NCI-H2171 (cell line): ENCODE data around the gene BOLA1.
"Not testable (repeated sequence)": the region's sequence is repeated elsewhere in the genome, so short reads cannot be mapped to it uniquely, and the experiment has no call there.

ENCODE experiments used
- DNase-seq: peaks from one replicate; lab custom pipeline; 2025; lab: John Stamatoyannopoulos, UW

The BOLA1 gene, protein sequence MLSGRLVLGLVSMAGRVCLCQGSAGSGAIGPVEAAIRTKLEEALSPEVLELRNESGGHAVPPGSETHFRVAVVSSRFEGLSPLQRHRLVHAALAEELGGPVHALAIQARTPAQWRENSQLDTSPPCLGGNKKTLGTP

DNA sequence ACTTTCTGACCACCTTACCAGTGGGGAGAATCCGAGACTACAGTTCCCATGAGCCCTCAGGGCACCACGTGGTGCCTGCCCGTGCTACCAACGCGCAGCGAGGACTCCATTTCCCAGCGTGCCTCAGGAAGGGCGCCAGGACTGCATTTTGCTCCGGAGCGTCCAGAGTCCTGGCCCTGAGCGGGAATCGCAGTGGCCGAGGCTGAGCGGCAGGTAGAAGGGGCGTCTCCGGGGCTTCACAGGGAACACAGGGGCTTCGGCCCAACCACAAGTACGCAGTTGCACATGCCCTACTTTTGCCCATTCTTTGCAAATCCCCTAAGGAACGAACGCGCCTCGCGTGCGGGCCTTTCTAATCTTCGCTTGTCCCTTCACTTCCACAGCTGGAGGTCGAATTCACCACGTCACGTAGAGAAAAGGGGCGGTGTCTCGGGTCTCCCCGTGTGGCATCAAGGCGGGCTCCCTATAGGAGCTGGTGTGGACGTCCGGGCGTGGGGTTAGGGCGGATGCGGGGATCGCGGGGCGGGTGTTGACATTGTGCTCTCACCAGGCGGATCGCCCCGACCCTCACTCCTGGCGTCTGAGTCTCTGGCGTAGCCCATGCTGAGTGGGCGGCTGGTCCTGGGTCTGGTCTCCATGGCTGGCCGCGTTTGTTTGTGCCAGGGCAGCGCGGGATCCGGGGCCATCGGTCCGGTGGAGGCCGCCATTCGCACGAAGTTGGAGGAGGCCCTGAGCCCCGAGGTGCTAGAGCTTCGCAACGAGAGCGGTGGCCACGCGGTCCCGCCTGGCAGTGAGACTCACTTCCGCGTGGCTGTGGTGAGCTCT is at the start of gene BOLA1:
BOLA1 (plus strand) TSS at position 109 of the 825 bp plus-strand sequence; CDS start at position 601, 492 bp downstream.
- peak; percentile 88 for DNase-seq

DNA sequence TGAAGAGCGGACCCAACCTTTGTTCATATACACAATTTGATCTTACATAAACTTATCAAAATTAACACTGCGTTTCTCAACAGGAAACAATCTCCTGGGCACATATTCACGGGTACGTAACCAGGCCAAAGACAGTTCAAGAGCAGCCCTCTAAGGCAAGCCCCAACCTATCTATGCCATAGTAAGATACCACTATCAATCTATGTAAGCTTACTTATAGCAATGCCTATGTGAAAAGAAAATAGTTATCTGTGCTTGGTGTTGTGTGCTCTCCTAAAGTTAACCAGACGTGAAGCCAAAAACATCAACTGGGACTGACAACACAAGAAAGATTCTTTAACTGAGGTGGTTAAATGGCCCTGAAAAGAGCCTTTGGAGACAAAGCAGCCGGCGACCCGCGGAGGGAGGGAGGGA is 49.4 kb upstream of the BOLA1 start:
- no peak for DNase-seq

DNA sequence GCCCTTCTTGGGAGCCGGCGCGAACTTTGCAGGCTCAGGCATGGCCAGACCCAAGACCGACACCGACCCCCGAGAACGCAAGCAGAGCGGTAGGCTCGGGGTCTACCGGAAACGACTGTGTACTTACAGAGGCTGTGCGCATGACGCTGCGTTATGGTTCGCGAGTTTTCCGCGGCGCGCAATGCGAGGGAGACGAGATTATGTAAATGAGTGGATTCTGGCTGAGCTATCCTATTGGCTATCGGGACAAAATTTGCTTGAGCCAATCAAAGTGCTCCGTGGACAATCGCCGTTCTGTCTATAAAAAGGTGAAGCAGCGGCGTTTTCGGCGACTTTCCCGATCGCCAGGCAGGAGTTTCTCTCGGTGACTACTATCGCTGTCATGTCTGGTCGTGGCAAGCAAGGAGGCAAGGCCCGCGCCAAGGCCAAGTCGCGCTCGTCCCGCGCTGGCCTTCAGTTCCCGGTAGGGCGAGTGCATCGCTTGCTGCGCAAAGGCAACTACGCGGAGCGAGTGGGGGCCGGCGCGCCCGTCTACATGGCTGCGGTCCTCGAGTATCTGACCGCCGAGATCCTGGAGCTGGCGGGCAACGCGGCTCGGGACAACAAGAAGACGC is 48.5 kb upstream of the BOLA1 start:
- not testable (repeated sequence) for DNase-seq

DNA sequence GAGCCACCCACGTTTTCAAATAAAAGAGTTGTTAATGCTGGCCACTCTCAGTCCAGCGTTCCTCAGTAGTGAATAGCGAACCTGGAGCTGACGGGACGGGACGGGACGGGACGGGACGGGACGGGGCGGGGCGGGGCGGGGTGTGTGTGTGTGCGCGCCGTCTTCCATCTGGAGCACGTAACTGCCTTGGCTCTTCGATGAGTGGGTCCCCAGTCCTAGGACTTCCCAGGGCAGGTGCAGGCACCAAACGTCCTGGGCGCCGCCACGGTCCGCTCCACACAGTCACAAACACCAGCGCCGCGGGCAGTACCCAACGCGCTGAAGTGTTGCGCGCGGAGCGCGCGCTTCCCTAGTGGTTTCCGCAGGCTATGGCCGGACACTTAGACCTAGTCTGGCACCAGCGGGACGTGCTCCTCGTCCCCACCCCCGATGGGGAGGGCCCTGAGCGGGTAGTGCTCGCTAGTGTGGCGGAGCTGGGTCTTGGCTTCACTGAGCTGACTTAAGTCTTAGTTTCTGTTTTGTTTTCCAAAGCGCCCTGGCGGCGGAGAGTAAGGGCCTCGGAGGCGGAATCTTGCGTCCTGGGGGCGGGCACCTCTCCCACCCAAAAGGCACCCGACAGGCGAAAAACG is 47.7 kb upstream of the BOLA1 start:
- DNase-seq, result not testable (repeated sequence)

DNA sequence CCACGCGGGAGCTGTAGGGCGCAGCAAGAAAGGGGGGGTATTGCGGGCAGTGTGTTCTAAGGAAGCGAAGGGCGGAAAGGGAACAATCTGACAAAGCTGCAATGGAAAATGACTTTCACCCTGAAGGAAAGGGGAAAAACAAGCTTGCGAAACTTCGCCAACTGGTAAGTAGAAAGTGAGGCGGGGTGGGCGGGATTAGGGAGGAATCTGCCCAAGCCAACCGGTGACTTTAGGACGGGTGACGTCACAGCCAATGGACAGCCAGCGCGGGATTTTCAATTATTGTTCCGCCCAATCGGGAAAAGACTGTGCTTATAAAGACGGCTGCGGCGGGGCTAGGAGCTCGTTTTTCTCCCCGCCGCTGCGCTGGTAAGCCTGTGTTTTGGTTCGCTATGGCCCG is 47.1 kb upstream of the BOLA1 start:
- DNase-seq, result not testable (repeated sequence)

DNA sequence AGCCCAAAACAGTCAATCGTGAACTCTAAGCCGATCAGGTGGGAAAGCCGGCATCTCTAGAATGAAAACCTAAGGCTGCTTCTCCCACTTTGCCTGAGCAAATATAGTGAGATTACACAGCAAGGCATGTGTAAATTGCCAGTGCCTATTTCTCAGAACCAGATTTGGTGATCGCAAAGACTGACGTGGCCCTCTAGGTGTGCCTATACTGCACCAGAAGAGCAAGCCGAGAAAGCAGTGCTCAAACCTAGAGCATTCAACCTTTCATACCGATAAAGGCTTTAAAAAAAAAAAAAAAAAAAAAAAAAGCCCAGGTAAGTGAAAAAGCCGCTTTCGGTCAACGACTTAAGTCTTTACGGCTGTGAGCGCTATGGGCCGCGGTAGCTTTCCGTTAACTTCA is 39.1 kb upstream of the BOLA1 start:
- DNase-seq, result not testable (repeated sequence)

DNA sequence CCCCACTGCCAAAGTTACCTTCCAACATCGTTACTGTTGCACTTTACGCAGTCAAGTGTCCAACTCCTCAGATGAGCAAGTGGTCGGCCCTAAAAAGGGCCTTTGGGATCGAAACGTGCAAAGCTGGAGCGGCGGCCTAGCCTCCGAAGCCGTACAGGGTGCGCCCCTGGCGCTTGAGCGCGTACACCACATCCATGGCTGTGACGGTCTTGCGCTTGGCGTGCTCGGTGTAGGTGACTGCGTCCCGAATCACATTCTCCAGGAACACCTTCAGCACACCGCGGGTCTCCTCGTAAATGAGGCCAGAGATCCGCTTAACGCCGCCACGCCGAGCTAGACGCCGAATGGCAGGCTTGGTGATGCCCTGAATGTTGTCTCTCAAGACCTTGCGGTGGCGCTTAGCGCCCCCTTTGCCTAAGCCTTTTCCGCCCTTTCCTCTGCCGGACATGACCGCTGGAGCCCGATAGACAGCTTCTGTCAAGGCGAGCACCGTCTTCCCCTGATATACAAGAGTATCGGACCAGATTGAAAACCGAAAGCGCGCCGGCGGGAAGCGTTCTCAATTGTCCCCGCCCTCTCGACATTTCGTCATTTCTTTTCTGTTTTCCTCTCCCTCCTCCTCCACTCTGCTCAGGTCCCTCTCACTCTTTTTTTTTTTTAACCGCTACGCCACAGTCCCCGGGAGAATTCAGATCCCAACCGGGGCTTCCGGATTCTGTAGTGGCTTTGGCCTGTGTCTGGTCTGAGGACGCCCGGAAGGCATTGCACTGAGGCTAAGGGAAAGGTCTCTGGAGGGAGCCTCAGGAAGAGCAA is 38.5 kb upstream of the BOLA1 start:
- DNase-seq, result not testable (repeated sequence)

DNA sequence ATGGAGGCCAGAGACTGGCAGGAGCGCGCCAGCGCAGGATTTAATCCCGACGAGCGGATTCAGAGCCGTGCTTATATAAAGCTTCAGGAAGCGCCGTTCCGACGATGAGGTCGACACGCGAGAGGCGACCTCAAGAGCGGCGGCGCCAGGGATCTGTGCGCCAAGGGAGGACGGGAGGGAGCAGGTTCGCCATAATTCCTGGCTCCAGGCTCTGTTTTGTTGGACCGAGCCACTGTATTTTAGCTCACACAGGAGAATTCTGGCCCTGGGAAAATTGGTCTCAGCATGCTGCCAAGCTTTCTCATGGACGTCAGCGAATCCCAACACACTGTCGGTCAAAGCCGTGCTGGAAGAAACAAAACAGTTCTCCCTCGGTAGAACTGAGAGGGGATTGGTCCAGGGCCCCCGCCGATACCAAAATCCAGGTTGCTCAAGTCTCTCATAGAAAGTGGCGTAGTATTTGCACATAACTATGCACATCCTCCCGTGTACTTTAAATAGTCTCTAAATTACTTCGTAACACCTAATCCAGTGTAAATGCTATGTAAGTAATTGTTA is 37.8 kb upstream of the BOLA1 start:
- not testable (repeated sequence) for DNase-seq

DNA sequence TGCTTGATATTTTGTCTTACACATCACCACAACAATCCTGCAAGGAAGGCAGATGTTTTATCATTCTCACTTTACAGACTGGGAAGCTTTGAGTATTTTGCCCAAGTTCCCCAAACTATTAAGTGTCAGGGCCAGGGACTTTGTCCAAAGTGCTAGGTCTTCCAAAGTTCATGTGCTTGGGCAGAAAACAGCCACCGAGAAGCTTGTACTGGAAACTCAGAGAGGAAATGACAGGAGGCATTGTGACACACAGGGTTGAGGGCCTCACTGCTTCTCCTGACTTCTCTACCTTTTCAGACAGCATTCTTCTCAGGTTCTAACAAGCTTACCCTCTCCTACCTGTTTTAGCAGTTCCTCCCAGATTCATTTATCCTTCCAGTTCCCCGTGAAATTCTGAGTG is 32.5 kb upstream of the BOLA1 start:
- DNase-seq, result not testable (repeated sequence)

DNA sequence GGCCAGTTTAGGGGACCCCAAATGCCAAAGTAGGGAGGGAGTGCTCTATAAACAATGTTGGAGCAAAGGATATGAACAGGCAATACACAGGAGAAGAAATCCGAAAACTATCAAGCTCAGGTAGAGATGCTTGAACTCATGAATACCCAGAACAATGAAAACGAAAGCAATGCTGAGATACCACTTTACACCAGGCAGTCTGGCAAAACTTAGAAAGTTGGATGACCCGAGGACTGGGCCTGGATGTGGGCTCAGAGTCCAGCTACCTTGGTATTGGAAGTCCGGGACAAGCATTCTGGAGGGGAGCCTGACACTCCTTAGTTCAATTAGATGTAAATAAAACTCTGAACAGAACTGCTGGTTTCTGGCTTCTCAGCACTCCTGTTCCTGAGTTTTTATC is 26.3 kb upstream of the BOLA1 start:
- DNase-seq, result not testable (repeated sequence)

DNA sequence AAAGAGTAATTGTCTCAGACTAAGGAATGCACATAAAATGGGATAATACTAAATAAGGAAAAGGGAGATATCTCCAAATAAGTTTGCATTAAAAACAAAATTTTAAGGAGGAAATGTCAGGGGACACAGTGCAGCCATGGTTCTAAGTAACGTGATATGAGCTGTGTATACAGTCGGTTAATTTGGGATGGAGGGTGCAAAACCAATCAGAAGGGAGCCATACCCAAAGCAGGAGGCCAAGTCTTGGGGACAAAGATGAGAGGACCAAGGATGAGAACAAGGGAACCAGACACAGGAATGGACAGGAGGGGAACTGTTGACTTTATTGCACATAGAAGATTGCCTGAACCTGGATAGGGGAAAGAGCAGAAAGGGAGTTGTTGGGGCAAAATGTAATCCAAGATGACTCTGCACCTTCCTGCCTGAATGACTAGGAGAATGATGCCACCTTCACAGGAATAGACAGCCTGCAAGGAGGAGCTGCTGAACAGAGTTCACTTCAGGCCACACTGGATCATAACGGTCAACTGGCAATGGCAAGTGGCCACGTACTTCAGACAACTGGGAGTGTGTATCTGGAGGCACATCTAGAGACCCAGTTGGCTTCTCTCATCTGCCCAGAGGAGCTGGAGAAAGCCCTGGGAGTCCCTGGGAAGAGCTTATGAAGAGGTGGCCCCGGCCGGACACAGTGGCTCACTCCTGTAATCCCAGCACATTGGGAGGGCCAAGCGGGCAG is 22.0 kb upstream of the BOLA1 start:
- DNase-seq, result no peak

DNA sequence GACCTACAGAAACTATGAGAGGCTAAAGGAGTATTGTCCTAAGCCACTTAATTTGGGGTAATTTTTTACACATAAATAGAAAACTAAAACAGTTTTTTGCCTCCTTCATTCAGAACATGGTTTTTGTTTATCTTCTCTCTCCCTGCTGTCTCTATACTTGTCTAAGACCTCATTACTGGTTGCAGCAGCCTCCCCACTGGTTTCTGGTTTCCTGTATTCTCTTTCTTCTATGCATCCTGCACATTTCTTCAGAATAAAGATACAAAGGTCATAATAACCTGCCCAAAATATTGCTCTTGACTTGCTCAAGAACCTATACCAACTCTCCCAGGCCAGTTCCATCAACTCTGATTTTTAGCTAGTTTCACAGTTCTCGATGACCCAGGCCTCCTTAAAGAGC is 19.8 kb upstream of the BOLA1 start:
- no peak for DNase-seq

DNA sequence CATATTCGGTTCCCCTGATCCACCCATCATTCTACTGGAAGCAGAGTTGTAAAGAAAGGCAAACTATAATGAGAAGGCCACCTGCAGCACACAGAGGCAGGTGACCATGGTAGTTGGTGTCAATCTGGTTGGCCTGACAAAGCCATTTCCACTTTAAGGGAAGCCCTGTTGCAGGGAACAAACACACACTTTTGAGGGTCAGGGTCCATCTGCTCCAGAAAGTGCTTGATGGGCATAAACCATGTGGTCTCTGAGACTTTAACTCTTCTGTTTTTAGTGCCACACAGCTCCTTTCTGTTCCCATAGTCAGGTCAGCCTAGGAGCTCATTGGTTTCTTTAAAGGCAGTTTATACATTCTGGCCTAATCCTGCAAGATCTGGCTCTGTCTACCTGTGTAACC is 17.5 kb upstream of the BOLA1 start:
- no peak for DNase-seq

DNA sequence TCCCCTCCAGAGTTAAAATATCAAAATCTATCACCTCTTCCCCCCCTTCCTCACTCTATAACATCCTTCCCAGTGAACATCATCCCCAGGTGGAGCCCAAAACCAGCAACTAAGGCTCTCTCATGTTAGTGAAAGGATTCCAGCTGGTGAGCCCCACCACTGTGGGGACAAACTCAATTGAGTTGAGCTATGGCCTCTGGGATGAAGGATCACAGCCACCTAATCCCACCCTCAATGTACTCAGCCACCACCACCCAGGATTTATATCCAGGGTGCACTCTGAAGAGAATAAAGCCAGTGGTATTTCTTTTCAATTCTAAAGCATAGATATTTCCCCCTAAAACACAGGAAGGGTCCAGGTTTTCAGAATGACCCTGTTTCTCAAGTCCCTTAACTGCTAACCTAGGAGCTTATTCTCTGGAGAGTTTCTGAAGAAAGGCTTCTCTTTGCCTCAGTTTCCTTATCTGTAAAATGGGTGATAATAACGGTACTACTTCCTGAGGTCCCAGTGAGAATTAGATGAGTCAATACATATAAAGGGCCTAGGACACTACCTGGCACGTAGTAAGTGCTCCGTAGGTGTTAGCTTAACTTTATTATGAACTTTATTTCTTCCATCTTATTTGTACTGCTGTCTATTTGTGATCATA is 15.6 kb upstream of the BOLA1 start:
- DNase-seq, result no peak

DNA sequence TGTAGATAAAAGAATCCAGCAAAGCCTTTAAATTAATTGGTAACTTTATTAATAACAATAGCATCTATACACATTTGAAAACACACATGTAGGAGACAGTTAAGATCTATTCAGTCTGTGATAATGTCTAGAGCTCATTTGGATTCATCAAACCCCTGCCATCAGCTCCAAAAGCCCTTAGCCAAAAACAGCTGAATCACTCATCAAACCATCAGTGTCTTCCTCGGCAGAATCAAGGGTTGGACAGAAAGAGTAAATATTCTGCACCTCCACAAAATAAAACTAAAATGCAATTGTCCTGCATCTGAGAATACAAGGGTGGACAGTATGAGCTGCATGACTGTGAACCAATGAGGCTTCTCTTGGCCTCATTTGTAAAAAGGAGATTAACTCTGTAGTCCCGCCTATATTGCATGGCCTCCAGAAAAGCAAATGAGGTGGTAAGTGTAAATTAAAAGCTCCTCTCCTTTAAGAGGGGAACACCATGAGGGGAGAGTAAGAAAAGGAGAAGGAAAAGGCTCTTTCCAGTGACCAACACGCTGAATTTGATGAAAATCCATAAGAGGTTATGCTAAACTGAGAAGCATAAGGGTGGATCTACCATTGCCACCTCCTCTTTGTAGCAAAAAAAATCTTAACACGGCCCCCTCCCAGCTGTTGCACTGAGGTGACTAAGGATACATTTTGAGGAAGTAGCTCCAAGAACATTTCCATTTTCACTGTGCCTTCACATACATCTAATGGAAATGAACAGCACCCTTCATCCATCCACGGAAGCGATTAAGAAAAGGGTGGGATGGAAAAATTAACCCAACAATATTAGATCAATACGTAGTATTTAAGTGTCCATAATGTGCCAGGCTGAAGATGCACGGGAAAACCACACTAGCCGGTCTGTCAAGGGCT is 14.7 kb upstream of the BOLA1 start:
- DNase-seq, result peak; percentile 49

DNA sequence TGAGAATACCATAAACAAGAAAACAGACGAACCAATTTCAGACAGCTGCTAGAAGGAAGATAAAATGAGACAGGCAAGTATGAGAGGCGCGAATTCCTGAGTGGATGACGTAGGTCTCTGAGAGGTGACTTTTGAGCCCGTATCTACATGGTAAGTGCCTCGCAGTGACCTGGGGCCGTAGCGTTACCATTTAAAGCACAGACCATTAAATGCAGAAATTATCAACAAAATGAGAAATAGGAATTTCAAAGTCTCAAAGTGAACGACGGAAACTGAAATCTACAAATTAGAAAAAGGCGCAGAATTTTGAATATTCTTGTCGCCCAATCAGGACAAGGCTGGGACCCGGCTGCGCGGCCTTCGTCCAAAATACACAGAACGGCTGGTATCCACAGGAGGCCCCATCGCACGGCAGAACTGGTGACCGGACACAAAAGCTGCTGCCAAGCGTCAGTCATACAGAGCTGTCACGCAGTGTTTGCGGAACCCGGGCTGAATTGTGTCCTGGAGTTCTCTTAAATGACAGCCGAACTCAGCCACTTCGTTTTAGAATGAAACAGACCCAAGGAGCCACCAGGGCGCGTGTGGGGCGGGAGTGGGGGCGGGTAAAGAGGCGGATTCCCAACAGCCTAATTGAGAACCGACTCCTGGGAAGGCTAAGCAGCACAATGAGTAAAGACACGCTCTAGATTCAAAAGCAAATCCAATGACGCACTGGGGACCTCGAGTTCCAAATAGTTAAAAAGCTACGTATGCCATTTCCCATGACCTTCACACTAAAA is 13.8 kb upstream of the BOLA1 start:
- DNase-seq, result peak; percentile 66

DNA sequence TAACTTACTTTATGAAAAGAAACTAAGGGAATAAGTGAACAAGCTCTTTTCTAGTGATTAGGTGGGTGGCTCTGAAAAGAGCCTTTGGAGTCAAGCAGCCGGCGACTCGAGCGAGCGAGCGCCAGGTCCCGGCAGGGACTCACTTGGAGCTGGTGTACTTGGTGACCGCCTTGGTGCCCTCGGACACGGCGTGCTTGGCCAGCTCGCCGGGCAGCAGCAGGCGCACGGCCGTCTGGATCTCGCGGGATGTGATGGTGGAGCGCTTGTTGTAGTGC is 13.3 kb upstream of the BOLA1 start:
- not testable (repeated sequence) for DNase-seq

DNA sequence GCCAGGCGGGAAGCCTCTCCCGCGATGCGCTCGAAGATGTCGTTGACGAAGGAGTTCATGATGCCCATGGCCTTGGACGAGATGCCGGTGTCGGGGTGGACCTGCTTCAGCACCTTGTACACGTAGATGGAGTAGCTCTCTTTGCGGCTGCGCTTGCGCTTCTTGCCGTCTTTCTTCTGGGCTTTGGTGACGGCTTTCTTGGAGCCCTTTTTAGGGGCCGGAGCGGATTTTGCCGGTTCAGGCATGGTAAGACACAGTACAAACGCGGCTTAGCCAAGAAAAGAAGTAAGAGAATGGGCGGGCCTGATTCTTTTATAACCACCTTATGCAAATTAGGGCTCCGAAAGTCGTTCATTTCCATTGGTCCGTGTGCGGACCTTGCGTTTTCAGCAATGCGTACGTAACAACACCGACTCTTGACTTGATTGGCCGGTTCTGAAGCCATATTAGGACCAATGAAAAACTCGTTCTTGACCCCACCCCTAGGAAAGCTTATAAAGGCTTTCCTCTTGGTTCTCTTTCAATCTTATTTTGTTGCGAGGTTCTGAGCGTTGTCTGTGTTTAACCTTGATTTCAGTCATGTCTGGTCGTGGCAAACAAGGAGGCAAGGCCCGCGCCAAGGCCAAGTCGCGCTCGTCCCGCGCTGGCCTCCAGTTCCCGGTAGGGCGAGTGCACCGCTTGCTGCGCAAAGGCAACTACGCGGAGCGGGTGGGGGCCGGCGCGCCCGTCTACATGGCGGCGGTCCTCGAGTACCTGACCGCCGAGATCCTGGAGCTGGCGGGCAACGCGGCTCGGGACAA is 12.8 kb upstream of the BOLA1 start:
- DNase-seq, result peak; percentile 93
